Measurements from ENCODE around the gene PRKAB2. TPM values are rescaled to one million over a fixed set of nuclear protein-coding genes. Genes with fewer than 3 reads are reported as not detected.

PRKAB2 gene
- total and polyA plus RNA-seq, 2 of the 13 experiments (the other 11 are each of a cell fraction or from before 2014, with no cell fraction given): 44.0 to 118 TPM

DNA sequence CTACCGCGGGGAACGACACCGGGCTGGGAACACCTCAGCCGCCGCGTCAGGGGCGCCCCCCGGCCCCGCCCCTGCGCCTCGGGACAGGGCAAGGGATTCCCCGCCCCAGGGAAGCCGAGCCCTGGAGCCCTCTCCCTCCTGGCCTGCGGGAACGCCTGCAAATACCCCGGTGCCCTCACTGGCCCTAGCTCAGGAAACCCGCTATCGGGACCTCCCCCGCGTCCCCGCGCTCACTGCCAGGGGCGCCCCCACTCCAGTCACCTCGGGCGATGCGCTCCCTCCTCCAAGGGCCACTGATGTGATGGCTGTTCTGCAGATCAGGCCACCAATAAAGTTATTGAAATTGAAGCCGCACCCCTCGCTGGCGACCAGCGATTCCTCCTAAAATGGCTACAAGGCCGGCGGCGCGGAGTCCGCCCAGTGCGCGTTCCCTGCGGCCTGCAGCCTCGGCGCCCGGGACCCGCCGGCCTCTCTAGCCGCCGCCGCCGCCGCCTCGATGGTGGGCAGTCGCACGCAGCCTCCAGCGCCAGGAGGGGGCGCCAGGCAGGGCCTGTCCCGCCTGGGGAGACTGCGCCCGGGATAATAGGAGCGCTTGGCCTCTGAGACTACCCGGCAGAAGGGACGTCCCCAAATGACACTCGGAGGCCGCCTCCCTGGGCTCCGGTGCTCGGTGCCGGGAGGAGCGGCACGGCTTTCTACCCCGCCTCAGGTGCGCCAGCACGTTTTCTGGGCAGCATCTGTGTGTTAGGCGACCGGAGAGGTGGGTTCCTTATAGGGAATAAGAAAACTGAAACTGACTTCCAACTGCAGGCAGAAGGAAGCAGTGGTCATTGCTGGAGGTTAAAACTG, at the start of gene PRKAB2 (continued):
- TF ChIP-seq RARG (CRISPR knock-in tag; IDR thresholded peaks at IDR 0.05; ENCODE audit: low read depth) (0 out of 2 replicates have a peak, but pooled peaks have one; percentile 81), GFI1 (CRISPR knock-in tag; IDR thresholded peaks at IDR 0.05; ENCODE audit: borderline replicate concordance) (peak; percentile 76; the same call in 1 of the 2 replicates), ZFP37 (CRISPR knock-in tag; IDR thresholded peaks at IDR 0.05; ENCODE audit: borderline replicate concordance) (no peak), ZNF329 (CRISPR knock-in tag; IDR thresholded peaks at IDR 0.05; ENCODE audit: low read depth) (peak; percentile 49; the same call in 1 of the 2 replicates), ZNF331 (CRISPR knock-in tag; IDR thresholded peaks at IDR 0.05) (peak; percentile 73; the same call in 1 of the 2 replicates), KDM3A (CRISPR knock-in tag; IDR thresholded peaks at IDR 0.05; ENCODE audit: low read depth) (peak; percentile 91), MED13 (CRISPR knock-in tag; IDR thresholded peaks at IDR 0.05) (no peak), ZNF160 (CRISPR knock-in tag; IDR thresholded peaks at IDR 0.05) (no peak; the same call in 1 of the 2 replicates), PCBP1 (IDR thresholded peaks at IDR 0.05; ENCODE audit: borderline replicate concordance, low read depth, low read length) (0 out of 2 replicates have a peak, but pooled peaks have one; percentile 5), ZSCAN30 (CRISPR knock-in tag; IDR thresholded peaks at IDR 0.05) (0 out of 2 replicates have a peak, but pooled peaks have one; percentile 42), PAX8 (CRISPR knock-in tag; IDR thresholded peaks at IDR 0.05; ENCODE audit: borderline replicate concordance) (peak; percentile 88; the same call in 1 of the 2 replicates), ATM (IDR thresholded peaks at IDR 0.05; ENCODE audit: borderline replicate concordance) (no peak), ZNF761 (CRISPR knock-in tag; conservative IDR thresholded peaks at IDR 0.05) (peak; percentile 94), ZNF777 (CRISPR knock-in tag; IDR thresholded peaks at IDR 0.05) (peak; percentile 58), ZNF674 (CRISPR knock-in tag; IDR thresholded peaks at IDR 0.05; ENCODE audit: low read depth) (no peak), POLR2G (IDR thresholded peaks at IDR 0.05; ENCODE audit: low read depth, low read length) (peak; percentile 85)
- TF ChIP-seq, protein P1, sequence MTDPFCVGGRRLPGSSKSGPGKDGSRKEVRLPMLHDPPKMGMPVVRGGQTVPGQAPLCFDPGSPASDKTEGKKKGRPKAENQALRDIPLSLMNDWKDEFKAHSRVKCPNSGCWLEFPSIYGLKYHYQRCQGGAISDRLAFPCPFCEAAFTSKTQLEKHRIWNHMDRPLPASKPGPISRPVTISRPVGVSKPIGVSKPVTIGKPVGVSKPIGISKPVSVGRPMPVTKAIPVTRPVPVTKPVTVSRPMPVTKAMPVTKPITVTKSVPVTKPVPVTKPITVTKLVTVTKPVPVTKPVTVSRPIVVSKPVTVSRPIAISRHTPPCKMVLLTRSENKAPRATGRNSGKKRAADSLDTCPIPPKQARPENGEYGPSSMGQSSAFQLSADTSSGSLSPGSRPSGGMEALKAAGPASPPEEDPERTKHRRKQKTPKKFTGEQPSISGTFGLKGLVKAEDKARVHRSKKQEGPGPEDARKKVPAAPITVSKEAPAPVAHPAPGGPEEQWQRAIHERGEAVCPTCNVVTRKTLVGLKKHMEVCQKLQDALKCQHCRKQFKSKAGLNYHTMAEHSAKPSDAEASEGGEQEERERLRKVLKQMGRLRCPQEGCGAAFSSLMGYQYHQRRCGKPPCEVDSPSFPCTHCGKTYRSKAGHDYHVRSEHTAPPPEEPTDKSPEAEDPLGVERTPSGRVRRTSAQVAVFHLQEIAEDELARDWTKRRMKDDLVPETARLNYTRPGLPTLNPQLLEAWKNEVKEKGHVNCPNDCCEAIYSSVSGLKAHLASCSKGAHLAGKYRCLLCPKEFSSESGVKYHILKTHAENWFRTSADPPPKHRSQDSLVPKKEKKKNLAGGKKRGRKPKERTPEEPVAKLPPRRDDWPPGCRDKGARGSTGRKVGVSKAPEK (CRISPR knock-in tag; IDR thresholded peaks at IDR 0.05; ENCODE audit: borderline replicate concordance): no peak
- TF ChIP-seq, protein P2, sequence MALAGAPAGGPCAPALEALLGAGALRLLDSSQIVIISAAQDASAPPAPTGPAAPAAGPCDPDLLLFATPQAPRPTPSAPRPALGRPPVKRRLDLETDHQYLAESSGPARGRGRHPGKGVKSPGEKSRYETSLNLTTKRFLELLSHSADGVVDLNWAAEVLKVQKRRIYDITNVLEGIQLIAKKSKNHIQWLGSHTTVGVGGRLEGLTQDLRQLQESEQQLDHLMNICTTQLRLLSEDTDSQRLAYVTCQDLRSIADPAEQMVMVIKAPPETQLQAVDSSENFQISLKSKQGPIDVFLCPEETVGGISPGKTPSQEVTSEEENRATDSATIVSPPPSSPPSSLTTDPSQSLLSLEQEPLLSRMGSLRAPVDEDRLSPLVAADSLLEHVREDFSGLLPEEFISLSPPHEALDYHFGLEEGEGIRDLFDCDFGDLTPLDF (CRISPR knock-in tag; IDR thresholded peaks at IDR 0.05): no peak
- TF ChIP-seq, protein P3, sequence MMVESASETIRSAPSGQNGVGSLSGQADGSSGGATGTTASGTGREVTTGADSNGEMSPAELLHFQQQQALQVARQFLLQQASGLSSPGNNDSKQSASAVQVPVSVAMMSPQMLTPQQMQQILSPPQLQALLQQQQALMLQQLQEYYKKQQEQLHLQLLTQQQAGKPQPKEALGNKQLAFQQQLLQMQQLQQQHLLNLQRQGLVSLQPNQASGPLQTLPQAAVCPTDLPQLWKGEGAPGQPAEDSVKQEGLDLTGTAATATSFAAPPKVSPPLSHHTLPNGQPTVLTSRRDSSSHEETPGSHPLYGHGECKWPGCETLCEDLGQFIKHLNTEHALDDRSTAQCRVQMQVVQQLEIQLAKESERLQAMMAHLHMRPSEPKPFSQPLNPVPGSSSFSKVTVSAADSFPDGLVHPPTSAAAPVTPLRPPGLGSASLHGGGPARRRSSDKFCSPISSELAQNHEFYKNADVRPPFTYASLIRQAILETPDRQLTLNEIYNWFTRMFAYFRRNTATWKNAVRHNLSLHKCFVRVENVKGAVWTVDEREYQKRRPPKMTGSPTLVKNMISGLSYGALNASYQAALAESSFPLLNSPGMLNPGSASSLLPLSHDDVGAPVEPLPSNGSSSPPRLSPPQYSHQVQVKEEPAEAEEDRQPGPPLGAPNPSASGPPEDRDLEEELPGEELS (CRISPR knock-in tag; IDR thresholded peaks at IDR 0.05): peak; percentile 39
- TF ChIP-seq, protein P4, sequence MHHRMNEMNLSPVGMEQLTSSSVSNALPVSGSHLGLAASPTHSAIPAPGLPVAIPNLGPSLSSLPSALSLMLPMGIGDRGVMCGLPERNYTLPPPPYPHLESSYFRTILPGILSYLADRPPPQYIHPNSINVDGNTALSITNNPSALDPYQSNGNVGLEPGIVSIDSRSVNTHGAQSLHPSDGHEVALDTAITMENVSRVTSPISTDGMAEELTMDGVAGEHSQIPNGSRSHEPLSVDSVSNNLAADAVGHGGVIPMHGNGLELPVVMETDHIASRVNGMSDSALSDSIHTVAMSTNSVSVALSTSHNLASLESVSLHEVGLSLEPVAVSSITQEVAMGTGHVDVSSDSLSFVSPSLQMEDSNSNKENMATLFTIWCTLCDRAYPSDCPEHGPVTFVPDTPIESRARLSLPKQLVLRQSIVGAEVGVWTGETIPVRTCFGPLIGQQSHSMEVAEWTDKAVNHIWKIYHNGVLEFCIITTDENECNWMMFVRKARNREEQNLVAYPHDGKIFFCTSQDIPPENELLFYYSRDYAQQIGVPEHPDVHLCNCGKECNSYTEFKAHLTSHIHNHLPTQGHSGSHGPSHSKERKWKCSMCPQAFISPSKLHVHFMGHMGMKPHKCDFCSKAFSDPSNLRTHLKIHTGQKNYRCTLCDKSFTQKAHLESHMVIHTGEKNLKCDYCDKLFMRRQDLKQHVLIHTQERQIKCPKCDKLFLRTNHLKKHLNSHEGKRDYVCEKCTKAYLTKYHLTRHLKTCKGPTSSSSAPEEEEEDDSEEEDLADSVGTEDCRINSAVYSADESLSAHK (CRISPR knock-in tag; IDR thresholded peaks at IDR 0.05; ENCODE audit: borderline replicate concordance): no peak
